SIG-M5 (cell line): Measurements from ENCODE around the gene PIPOX.

Experiments
- DNase-seq: peaks from one replicate; lab custom pipeline; 2025; lab: John Stamatoyannopoulos, UW

The PIPOX gene, protein sequence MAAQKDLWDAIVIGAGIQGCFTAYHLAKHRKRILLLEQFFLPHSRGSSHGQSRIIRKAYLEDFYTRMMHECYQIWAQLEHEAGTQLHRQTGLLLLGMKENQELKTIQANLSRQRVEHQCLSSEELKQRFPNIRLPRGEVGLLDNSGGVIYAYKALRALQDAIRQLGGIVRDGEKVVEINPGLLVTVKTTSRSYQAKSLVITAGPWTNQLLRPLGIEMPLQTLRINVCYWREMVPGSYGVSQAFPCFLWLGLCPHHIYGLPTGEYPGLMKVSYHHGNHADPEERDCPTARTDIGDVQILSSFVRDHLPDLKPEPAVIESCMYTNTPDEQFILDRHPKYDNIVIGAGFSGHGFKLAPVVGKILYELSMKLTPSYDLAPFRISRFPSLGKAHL

GRCh38 chr17:29042679-29043538, at the start of gene PIPOX:
Gene PIPOX (plus strand): TSS chr17:29043141. CDS start chr17:29043226, 85 bp downstream.
- DNase-seq = peak; percentile 70

- DNase-seq = no peak
Observed at GRCh38 chr17:28993645-28994426, 49.1 kb upstream of the PIPOX start.

- DNase-seq = no peak
Observed at GRCh38 chr17:28996554-28997096, 46.3 kb upstream of the PIPOX start.

DNA sequence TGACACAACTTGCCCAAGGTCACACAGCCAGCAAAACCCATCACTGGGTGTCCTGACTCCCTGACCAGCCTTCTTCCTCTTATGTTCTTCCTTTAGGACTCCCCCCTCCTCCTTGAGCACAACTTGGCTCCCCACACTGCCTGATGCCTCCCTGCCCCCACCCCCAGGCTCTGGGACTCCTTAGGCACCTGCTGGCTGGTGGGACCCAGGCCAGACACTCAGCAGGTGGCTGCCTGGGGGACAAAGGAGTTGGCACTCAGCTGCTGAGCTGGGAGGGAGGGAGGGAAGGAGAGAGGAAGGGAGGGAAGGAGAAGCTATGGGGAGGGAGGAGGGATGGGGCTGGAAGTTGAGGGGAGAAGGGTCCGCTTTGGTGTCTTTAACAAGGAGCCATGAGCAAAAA, 45.1 kb upstream of the PIPOX start:
- no peak for DNase-seq

GRCh38 chr17:28999206-28999605, 43.7 kb upstream of the PIPOX start:
- no peak for DNase-seq

DNA sequence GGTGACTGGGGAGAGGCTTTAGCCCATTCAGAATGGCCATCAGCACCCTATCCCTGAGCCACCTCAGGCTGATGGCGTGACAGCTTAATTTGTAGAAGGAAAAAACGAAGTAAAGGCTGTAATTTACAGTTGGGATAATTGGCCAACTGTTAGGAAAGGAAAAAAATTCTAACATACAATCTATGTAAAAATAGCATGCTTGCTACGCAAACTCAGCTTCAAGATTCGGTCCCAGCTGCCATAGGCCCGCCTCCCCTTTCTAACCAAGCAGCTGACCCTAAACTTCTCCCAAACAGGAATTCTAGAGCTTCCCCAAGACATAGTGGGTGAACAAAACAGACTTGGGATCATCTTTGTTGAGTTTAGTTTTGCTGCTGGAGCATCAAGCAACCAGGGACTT, 42.0 kb upstream of the PIPOX start:
- no peak for DNase-seq

- DNase-seq = no peak
Observed at GRCh38 chr17:29002811-29003210, 40.1 kb upstream of the PIPOX start.

- no peak for DNase-seq
Observed at GRCh38 chr17:29003289-29003688, 39.7 kb upstream of the PIPOX start.

GRCh38 chr17:29004081-29004692, 38.8 kb upstream of the PIPOX start:
- DNase-seq = no peak

DNA sequence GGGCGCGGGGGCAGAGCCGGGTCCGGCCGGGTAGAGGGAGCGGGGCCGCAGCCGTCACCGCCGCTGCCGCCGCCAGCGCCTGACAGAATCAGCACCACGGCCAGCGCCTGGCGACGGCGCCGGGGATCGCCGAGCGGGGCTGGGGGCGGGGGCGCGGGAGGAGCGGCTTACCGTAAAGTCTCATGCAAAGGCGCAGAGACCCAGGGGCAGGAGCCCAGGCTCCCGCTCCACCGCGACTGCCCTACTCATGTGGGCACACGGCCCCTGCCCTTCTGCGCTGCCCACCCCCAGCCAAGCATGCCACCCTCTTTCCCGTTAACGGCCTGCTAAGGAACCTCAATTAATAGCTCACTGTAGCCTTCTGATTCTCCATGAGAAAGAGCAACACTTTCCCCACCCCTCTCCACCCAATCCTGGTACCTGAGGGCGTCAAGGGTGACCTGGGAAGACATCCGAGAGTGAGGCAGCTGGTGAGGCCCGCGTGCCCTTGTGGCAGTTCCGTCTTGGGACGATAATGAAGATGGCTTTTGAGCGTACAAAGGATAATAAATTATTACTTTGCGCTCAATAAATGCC, 36.9 kb upstream of the PIPOX start, which contains the start of gene SEZ6:
Gene SEZ6, minus strand, starts transcription at position 98 of the 576 bp plus-strand sequence. CDS start 164 bp downstream, outside the sequence.
- no peak for DNase-seq

- DNase-seq = no peak
Observed at GRCh38 chr17:29007456-29007855, 35.5 kb upstream of the PIPOX start.

- DNase-seq = no peak
Observed at GRCh38 chr17:29007860-29008455, 35.0 kb upstream of the PIPOX start.

- no peak for DNase-seq
Observed at GRCh38 chr17:29008591-29008990, 34.4 kb upstream of the PIPOX start.

DNA sequence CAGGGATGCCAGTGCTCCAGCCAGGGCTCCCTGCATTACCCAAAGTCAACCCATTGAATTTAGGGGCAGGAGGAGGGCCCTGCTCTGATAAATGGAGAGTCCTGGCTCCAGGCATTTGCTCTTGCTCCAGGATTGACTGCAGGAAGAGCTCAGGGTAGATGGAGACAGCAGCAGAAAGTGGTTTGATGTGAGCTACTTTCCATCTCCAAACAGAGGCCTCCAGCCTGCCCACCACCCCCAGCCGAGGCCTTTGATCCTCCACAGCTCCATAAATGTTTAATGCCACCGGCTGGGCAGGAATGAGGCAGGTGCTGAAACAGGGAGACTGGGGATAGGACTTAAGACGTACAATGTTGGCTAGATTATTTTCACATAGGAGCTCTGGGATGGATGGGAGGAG, 32.8 kb upstream of the PIPOX start:
- DNase-seq = no peak

DNA sequence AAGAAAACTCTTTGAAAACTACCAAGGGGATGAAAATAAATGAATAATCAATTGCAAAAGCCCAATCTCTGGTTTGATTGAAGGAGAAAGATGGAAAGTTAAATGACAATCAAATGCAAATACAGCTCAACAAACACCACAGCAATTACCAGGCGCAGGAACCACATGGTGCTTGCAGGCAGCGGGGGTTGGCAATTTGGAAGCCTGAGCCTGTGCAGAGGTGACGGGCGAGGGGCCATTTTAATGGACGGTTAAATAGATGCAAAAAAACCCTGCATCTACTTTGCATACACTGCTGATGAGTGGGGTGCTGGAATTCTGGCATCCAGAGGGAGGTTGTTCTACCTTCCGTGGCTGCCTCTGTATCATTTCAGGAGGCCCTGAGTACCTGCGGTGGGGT, 32.4 kb upstream of the PIPOX start:
- DNase-seq = no peak

DNA sequence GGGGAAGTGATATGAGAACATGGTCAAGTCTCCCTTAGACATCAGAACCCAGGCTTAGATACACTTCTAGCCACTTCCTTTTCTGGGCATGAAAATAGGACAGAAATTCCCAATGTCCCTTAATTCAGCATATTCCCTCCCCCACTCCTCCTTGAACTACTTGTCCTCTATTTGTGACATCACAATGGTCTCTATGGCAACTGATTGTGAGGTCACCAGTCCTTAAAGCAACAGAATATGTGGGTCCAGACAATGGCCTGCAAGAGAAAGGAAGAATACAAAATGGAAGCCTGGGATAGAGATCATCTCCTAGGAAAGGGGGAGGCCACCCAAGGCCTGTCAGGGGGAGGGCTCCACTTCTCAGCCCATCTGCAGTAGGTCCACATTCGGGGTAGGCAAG, 30.4 kb upstream of the PIPOX start:
- DNase-seq = no peak

GRCh38 chr17:29014716-29015115, 28.2 kb upstream of the PIPOX start:
- DNase-seq = no peak

GRCh38 chr17:29016345-29017210, 26.4 kb upstream of the PIPOX start:
- no peak for DNase-seq

DNA sequence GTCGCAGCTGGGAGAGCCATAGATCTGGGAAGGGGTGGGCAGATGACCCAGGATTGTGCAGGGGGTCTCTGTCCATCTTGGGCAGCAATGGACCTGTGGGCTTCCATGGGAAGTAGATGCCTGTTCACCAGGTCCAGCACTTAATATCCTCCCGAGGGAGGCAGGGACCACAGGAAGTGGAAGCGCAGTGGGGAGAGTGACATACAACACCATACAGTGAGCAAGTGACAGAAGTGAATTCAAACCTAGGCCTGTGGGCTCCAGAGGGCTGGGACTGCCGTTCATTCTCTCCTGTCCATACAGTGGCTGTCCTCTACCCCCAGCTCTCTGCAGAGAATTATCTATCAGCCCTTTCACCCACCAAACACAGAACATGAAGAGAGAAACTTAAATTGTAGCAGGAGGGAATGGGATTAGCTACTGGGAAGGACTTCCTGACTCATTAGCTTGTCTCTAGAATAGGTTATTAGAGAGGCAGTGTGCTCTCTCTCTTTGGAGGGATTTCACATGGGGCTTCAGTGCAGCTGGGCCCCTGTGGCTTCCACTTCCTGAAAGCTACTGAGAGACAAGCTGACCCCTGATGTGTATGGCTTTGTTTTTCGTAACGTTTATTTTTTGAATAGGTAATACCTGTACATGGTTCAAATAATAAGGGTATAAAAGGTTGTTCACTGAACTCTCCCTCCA, 24.0 kb upstream of the PIPOX start:
- no peak for DNase-seq
